Amniotic epithelial cell (primary cell): ENCODE data around the gene GPC2.

Source experiments
- DNase-seq: peaks from one replicate; pipeline ENCODE4 v3.0.0-alpha.2; 2010; ENCODE audit warnings: low read depth

GPC2 gene

GRCh38 chr7:100169147-100169850 is 7.9 kb downstream of the GPC2 start:
- no peak for DNase-seq

GRCh38 chr7:100167912-100168323 is 9.3 kb downstream of the GPC2 start:
- no peak for DNase-seq

- no peak for DNase-seq
These were observed 9.9 kb downstream of the GPC2 start for GRCh38 chr7:100166970-100167911.

- DNase-seq: no peak
These were observed 10.8 kb downstream of the GPC2 start for GRCh38 chr7:100166317-100166940.

- no peak for DNase-seq
These were observed 13.3 kb downstream of the GPC2 start for GRCh38 chr7:100163871-100164270.

GRCh38 chr7:100163006-100163531 is 14.1 kb downstream of the GPC2 start:
- DNase-seq: no peak

- no peak for DNase-seq
These were observed 17.1 kb downstream of the GPC2 start for GRCh38 chr7:100160067-100160466.

GRCh38 chr7:100159099-100159623 is 18.0 kb downstream of the GPC2 start:
- DNase-seq: no peak

- DNase-seq: peak; percentile 92
These were observed 18.7 kb downstream of the GPC2 start, which contains the start of gene TRAPPC14 for GRCh38 chr7:100158229-100159098. Gene TRAPPC14, minus strand, starts transcription at chr7:100158723. Its CDS starts 224 bp downstream, at chr7:100158499.

GRCh38 chr7:100157334-100158228 is 19.6 kb downstream of the GPC2 start:
- DNase-seq: peak; percentile 92

- DNase-seq: no peak
These were observed 20.2 kb downstream of the GPC2 start for GRCh38 chr7:100157069-100157333.

GRCh38 chr7:100156331-100157068 is 20.7 kb downstream of the GPC2 start:
- DNase-seq: no peak

- DNase-seq: no peak
These were observed 21.4 kb downstream of the GPC2 start for GRCh38 chr7:100155553-100156317.

GRCh38 chr7:100154651-100155491 is 22.3 kb downstream of the GPC2 start:
- no peak for DNase-seq

GRCh38 chr7:100153708-100154535 is 23.3 kb downstream of the GPC2 start:
- DNase-seq: no peak

- DNase-seq: no peak
These were observed 24.1 kb downstream of the GPC2 start for GRCh38 chr7:100152937-100153666.
